Measurements from ENCODE around the gene PRDX5. TPM values are rescaled to one million over a fixed set of nuclear protein-coding genes. Genes with fewer than 3 reads are reported as not detected.

The PRDX5 gene
- total and polyA plus RNA-seq, 10 of the 15 experiments (the other 5 are each of a cell fraction or from before 2014, with no cell fraction given), result 95.7 to 406 (median 240) TPM

DNA sequence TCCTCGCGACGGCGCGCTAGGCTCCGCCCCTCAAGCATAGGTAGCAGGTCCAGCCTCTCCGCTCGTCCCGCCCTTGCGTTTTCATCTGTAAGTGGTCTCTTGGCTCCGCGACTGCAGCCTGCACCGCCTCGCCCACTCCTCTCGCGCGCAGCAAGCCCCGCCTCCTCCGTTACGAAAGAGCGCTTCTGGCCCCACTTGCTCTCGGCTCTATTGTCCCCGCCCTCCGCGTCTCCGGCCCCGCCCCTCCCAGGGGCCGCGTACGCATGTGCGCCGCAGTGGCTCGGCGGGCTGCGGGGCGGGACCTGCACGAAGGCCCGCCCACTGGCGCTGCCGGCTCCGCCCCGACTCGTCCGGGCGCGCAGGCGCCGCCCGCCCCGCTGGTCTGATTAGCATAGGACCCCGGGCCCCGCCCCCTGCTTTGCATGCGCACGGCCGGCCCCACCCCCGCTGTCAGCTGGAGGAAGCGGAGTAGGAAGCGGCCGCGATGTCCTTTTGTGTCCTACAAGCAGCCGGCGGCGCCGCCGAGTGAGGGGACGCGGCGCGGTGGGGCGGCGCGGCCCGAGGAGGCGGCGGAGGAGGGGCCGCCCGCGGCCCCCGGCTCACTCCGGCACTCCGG lies 12.7 kb upstream of the PRDX5 start, which contains the start of gene ESRRA (continued):
- no peak for TF ChIP-seq CUX1 (IDR thresholded peaks at IDR 0.05; ENCODE audit: insufficient replicate concordance, low read depth, low read length)
- TF ChIP-seq IRF5 (IDR thresholded peaks at IDR 0.05; ENCODE audit: borderline replicate concordance), result no peak
- no peak for TF ChIP-seq TBL1XR1 (IDR thresholded peaks at IDR 0.05; ENCODE audit: low read depth, low read length)
- no peak for TF ChIP-seq IRF4 (IDR thresholded peaks at IDR 0.05; ENCODE audit: low read depth, low read length)
- TF ChIP-seq SMC3 (IDR thresholded peaks at IDR 0.05; ENCODE audit: borderline replicate concordance, low read length), result no peak
- peak; percentile 19; the same call in 1 of the 2 replicates for TF ChIP-seq BACH1 (IDR thresholded peaks at IDR 0.05; ENCODE audit: borderline replicate concordance)
- TF ChIP-seq PML (IDR thresholded peaks at IDR 0.05; ENCODE audit: low read length), result no peak
- peak; percentile 58; the same call in 1 of the 3 replicates for TF ChIP-seq POU2F2 (IDR thresholded peaks at IDR 0.05; ENCODE audit: borderline replicate concordance, low read depth, low read length)
- peak; percentile 64 for TF ChIP-seq CREB1 (IDR thresholded peaks at IDR 0.05; ENCODE audit: low read depth)
- peak; percentile 92 for TF ChIP-seq NRF1 (conservative IDR thresholded peaks at IDR 0.05; ENCODE audit: low read depth, low read length)
- TF ChIP-seq, protein P1, sequence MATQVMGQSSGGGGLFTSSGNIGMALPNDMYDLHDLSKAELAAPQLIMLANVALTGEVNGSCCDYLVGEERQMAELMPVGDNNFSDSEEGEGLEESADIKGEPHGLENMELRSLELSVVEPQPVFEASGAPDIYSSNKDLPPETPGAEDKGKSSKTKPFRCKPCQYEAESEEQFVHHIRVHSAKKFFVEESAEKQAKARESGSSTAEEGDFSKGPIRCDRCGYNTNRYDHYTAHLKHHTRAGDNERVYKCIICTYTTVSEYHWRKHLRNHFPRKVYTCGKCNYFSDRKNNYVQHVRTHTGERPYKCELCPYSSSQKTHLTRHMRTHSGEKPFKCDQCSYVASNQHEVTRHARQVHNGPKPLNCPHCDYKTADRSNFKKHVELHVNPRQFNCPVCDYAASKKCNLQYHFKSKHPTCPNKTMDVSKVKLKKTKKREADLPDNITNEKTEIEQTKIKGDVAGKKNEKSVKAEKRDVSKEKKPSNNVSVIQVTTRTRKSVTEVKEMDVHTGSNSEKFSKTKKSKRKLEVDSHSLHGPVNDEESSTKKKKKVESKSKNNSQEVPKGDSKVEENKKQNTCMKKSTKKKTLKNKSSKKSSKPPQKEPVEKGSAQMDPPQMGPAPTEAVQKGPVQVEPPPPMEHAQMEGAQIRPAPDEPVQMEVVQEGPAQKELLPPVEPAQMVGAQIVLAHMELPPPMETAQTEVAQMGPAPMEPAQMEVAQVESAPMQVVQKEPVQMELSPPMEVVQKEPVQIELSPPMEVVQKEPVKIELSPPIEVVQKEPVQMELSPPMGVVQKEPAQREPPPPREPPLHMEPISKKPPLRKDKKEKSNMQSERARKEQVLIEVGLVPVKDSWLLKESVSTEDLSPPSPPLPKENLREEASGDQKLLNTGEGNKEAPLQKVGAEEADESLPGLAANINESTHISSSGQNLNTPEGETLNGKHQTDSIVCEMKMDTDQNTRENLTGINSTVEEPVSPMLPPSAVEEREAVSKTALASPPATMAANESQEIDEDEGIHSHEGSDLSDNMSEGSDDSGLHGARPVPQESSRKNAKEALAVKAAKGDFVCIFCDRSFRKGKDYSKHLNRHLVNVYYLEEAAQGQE (IDR thresholded peaks at IDR 0.05; ENCODE audit: low read depth, low read length), result no peak
- no peak for TF ChIP-seq SMARCA5 (IDR thresholded peaks at IDR 0.05)
- no peak for TF ChIP-seq CBX5 (IDR thresholded peaks at IDR 0.05; ENCODE audit: low read depth)
- TF ChIP-seq EP300 (IDR thresholded peaks at IDR 0.05; ENCODE audit: borderline replicate concordance in 1 of 2, control insufficient read depth in 1 of 2, low read depth in 2 of 2, low read length in 2 of 2), result no peak
- TF ChIP-seq ATF2 (IDR thresholded peaks at IDR 0.05; ENCODE audit: low read length), result no peak
- peak; percentile 74 for TF ChIP-seq POLR2A (IDR thresholded peaks at IDR 0.05; ENCODE audit: low read depth, low read length)
- TF ChIP-seq ZZZ3 (IDR thresholded peaks at IDR 0.05; ENCODE audit: control insufficient read depth, insufficient read length, low read depth), result no peak
- TF ChIP-seq ZNF384 (IDR thresholded peaks at IDR 0.05; ENCODE audit: borderline replicate concordance, low read depth, low read length), result no peak
- no peak for TF ChIP-seq SREBF1 (IDR thresholded peaks at IDR 0.05; ENCODE audit: low read length)

Measured in GM12878 (cell line).